GM18909 (cell line): ENCODE measurements around the gene INPP5J.

Experiments
- ATAC-seq: cut with Tn5 transposase; IDR thresholded peaks from one replicate; pipeline ENCODE4 v1.9.1; 2021; ENCODE audit warnings: mild to moderate bottlenecking; ENCODE audit not compliant: unreplicated experiment, poor library complexity

The INPP5J gene

DNA sequence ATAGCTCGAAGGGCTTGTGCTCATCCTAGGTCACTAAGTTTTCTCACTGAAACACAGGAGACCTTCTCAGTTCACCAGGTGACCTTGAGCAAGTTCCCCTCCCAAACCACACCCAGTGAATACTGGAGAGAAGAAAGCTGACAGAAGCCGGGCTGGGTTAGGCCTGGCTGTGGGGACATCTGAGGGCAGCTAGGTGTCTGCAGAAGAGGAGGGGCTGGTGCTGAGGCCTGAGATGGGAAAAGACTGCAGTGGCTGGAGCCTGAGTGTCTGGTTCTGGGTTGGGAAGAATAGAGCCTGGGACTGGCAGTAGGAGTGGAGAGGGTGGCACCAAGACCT, 602 bp upstream of the INPP5J start:
- ATAC-seq: no peak

DNA sequence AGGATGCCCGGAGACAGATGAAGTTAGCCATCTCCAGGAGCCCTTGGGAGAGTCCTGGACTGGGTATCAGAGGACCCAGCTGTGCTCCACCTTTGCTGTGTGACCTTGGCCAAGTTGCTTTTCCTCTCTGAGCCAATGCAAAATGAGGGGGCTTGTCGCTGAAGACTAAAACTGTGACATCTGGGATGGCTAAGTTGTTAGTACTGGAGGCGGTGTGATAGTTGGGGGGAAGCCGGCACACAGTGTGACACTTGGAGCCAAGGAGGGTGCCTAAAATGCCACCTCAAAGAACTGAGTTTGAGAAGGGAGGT, 481 bp downstream of the INPP5J start:
- no peak for ATAC-seq

DNA sequence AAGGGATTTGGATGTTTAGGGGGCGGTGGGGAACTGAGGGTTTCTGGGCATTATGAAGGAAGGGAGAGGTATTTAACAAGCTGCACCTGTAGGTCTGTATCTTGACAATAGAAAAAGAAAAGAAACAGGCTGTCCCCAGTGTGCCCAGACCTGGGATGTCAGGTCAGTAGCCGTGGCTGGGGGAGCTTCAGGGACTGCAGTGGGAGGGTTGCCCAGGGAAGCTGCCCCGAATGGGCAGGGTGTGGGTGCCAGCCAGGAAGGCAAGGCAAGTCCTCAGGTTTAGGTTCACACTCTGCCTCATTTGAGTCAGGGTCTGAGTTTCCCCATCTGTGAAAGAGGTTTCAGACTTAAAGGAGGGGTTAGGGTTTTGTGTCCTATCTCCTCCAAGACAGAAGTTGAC, 1.5 kb downstream of the INPP5J start:
- no peak for ATAC-seq

DNA sequence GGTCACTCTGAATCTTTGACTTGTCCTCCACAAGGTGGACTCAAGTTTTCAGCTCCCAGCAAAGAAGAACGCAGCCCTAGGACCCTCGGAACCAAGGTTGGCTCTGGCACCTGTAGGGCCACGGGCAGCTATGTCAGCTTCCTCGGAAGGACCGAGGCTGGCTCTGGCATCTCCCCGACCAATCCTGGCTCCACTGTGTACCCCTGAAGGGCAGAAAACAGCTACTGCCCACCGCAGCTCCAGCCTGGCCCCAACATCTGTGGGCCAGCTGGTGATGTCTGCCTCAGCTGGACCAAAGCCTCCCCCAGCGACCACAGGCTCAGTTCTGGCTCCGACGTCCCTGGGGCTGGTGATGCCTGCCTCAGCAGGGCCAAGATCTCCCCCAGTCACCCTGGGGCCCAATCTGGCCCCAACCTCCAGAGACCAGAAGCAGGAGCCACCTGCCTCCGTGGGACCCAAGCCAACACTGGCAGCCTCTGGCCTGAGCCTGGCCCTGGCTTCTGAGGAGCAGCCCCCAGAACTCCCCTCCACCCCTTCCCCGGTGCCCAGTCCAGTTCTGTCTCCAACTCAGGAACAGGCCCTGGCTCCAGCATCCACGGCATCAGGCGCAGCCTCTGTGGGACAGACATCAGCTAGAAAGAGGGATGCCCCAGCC, 2.2 kb downstream of the INPP5J start:
- no peak for ATAC-seq

DNA sequence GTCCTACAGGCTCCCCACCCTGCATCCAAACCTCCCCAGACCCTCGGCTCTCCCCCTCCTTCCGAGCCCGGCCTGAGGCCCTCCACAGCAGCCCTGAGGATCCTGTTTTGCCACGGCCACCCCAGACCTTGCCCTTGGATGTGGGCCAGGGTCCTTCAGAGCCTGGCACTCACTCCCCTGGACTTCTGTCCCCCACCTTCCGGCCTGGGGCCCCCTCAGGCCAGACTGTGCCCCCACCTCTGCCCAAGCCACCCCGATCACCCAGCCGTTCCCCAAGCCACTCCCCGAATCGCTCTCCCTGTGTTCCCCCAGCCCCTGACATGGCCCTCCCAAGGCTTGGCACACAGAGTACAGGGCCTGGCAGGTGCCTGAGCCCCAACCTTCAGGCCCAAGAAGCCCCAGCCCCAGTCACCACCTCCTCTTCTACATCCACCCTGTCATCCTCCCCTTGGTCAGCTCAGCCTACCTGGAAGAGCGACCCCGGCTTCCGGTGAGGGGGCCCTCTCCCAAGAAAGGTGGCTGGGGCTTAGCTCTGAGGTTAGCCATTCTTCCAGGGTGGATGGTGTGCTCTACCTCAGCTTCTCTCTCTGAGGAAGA, 2.9 kb downstream of the INPP5J start:
- no peak for ATAC-seq

DNA sequence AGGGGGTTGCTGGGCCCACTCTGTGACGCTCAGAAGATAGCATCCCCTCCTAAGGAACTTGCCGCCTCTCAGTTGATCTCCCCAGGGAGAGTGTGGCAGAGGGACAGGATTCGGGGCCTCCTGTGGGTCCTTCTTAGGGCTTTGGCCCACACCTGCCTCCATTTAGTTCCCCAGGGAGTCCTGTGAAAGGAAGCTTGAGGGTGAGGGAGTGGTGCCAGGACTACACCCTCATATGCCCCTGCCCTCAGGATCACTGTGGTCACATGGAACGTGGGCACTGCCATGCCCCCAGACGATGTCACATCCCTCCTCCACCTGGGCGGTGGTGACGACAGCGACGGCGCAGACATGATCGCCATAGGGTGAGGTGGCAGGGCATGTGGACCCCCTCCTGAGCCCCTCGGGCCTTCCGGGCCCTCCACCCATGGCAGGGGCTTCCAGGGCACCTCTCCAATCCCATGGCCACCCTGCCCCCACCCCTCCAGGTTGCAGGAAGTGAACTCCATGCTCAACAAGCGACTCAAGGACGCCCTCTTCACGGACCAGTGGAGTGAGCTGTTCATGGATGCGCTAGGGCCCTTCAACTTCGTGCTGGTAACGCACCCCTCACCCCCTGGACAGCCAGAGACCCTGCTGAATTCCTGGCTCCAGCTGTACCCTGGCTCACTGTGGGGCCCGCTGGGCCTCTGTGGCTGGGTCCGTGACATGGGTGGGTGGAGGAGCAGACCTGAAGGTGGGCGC, 3.5 kb downstream of the INPP5J start:
- ATAC-seq: no peak

DNA sequence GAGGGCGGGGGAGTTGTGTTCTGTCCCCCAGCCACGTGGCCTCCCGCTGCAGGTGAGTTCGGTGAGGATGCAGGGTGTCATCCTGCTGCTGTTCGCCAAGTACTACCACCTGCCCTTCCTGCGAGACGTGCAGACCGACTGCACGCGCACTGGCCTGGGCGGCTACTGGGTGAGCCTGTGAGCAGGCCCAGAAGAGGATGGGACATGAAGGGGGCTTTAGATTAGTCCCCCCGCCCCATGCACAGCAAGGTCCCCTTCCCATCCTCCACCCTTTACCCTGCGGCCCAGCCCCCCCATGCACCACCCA, 4.1 kb downstream of the INPP5J start:
- no peak for ATAC-seq

DNA sequence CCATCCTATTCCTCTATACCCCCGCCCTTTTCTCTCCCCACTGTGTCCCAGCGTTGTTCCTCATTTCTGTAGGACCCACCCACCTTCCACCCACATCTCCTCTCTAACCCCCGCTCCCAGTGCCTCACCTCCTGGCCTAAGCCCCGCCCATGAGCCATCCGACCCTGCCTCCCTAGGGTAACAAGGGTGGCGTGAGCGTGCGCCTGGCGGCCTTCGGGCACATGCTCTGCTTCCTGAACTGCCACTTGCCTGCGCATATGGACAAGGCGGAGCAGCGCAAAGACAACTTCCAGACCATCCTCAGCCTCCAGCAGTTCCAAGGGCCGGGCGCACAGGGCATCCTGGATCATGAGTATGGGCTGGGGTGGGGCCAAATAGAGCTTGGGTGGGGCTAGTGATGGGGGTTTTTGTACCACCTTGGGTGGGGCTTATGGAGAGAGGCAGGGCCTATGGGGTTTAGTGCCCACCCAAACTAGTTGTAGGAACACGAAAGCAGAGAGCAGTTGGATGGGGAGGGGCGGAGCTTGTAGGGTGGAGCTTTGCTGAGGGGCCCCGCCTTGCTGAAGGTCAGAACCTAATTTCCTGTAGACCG, 4.5 kb downstream of the INPP5J start:
- no peak for ATAC-seq

DNA sequence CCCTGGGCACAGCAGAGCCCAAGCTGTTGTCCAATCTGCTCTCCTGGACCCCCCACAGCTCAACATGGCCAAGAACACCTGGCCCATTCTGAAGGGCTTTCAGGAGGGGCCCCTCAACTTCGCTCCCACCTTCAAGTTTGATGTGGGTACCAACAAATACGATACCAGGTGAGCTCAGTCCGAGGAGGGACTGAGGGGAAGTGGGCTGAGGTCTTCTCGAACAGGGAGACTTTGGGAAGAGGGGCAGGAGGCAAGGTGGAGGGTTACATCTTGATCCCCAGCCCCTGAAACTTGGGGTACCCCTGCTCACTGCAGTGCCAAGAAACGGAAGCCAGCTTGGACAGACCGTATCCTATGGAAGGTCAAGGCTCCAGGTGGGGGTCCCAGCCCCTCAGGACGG, 5.4 kb downstream of the INPP5J start:
- no peak for ATAC-seq

DNA sequence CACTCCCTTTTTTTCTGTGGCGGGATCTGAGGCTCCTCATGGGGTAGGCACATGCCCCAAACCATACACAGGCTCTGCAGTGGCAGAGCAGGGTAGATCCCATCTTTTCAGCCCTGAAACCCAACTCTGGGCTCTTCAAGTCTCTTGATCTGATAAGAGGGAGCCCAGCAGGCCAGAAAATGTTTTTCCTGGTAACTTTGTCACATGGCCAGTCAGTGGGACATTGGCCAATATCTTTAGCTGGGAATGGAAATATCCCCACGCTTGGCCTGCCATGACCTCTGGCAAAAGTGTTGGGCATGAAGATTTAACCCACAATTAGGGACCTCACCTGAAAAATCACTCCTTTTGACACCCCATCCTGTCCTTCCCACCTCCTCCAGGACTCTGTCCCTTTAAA, 8.1 kb downstream of the INPP5J start:
- ATAC-seq: no peak

DNA sequence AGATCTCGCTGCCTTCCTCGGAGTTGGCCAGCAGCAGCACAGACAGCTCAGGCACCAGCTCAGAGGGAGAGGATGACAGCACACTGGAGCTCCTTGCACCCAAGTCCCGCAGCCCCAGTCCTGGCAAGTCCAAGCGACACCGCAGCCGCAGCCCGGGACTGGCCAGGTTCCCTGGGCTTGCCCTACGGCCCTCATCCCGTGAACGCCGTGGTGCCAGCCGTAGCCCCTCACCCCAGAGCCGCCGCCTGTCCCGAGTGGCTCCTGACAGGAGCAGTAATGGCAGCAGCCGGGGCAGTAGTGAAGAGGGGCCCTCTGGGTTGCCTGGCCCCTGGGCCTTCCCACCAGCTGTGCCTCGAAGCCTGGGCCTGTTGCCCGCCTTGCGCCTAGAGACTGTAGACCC, 11.1 kb downstream of the INPP5J start:
- ATAC-seq: no peak

DNA sequence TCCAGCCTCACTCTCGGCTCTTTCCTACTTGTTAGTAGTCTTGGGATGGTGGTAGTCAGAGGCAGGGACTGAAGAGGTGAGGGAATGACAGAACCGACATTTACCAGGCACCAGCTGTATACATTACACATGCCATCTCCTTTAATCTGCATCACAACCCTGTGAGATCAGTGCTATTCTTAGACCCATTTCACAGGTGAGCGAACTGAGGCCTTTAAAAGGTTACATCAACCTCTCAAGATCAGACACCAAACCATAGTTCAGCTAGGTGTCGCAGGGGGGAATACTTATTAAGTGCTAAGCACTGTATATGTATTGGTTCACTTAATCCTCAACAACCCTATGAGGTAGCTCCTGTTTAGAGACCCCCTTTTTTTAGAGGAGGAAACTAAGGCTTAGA, 11.9 kb downstream of the INPP5J start:
- no peak for ATAC-seq

DNA sequence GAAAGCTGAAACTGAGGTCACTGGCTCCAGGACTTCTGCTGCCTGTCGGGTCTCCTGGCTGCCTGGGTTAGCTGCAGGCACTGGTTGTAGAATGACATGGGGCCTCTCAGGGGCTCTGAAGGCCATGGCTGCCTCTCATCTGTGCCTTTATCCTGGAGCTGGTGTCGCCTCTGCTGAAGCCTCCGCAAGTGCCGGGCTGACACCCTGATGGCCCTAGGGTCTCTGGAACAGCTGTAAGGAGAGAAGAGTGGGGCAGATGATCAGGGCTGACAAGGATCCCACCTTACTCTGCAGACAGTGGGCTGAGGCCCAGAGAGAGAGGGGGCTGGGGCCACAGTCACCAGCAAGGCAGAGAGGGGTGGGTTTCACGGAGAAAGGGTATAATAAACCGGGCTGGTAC, 12.9 kb downstream of the INPP5J start:
- no peak for ATAC-seq

DNA sequence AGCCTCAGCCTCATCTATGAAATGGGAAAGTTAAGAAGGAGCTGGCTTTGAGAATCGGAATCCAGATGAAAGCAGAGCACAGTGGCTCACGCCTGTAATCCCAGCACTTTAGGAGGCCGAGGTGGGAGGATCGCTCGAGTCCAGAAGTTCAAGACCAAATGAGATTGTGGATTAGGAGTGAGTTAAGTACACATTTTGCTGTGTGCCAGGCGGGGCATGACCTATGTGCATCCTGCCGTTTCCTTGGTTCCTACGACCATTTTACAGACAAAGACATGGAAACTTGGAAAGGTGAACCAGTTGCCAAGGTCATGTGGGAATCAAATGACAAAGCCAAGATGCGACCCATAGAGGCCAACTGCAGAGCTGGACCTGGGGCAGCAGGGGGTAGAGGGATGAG, 13.4 kb downstream of the INPP5J start:
- ATAC-seq: no peak

DNA sequence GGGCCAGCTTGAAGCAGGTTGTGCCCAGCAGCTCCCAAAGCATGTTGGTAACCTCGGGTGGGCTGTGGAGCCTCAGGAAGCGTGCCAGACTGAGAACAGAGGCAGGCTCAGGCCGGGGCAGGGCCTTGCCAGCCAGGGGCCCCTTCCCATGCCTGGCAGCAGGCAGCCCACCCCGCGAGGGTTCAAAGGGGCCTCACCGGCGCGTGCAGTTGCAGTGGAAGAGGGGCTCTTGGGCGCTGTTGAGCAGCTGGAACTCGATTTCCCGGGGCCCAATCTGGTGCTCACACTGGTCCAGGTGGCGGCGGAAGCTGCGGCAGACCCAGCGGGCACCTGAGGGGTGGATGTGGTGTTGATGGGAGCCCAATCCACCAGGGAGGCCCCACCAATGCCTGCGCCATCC, 13.9 kb downstream of the INPP5J start:
- ATAC-seq: no peak

DNA sequence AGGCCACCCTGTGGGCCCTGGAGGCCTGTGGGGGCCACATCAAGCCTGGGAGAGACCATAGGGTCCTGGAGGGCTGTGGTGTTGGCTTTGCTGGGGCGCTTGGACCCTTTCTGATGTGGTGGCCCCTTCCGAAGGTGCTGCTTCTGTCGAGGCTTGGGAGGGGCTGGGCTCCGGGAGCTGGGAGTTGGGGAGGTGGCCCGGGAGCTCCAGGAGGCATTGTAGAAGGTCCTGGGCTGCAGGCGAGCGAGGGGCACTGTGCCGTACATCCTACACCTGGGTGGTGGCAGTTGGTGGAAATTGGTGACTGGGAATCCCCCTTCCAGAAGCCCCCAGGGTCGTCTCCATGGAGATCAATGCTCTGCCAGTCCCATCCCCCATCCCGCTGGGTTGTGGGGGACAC, 15.0 kb downstream of the INPP5J start:
- ATAC-seq: no peak

DNA sequence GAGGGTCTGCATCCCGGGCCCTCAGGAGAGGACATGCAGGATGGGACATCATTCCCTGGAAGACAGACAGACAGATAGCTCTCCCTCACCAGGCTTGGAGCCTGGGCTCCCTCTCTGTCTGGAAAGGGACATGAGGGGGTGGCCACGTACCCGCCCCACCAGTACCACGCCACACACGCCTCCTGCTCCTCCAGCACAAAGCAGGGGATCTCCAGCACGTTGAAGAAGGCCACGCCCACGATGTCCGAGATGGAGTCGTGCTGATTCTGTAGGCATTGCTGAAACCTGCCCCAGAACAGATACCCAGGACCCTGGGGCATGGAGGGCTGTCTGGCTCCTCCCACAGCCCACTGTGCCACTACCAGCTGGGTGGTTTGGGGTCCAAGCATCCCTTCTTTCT, 15.4 kb downstream of the INPP5J start:
- ATAC-seq: no peak

DNA sequence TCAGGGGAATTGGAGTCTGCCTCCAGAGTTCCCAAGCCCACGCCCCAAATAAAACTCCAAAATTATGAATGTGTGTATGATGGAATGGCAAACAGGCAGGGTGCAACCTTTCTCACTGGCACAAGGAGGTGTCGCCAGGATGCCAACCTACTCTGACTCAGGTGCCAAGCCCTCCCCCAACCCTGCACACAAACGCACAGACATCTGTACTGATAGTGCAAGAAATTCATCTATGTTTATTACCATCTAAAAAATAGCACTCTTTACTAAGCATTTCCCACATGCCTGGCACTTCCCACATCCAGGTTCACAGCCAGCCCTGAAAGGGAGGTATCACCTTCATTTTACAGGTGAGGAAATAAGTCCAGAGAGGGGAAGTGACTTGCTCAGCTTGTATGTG, 16.3 kb downstream of the INPP5J start:
- no peak for ATAC-seq

DNA sequence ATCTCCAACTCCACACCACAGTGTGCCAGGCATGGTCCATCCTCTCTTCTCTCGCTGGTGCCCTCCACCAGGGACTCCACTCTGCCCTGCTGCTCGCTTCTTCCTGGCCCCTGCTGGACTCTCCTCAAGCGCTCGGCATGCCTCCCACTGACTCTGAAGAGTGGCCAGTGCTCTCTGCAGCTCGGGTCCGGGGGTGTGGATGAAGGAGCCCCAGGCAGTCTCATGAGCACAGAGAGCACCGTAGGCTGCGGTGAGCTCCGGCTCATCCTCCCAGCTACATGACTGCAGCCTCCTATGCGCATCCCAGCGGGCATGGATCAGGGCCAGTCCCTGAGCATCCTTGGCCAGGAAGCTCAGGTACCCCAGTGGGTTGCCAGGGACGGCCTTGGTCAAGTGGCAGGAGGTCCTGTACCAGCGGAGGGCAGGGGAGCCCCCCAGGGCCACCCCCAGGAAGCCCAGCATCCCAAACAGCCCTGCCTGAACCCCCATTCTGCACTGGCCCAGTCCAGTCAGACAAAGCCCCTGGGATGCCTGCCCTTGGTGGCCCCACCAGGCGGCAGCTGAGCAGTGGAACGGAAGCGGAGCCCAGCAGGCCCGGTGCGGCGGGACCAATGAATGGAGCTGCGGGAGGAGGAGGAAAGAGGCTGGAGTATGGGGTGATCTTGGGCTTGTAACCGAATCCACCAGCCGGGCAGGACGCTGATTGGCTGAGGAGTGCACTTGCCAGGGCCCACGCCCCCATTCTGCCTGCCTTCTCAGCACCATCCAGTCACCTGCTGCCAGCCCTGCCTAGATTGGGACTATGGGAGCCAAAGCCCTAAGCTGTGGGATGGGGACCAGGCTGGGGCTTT, 17.3 kb downstream of the INPP5J start, which contains the start of gene PLA2G3:
TSS of gene PLA2G3 (minus strand) at position 643 of the 851 bp plus-strand sequence. CDS start at position 489, 154 bp downstream.
- ATAC-seq: no peak

DNA sequence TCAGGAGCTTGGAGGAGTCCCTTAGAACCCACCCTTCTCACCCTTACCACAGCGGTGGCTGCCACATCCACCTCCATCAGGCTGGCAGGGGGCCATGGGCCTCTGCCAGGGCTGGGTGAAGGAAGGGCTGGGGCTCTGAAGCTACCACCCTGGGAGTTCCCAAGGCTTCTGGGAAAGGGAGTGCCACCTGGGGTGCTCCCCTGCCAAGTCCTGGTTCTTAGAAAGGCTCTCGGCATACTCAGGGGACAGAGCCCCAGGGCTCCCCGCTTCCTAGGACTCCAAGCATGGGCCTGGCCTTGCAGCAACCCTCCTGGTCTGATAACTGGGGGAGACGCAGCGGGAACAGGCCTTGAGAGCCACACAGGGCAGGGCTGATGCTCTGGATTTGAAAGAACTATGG, 18.0 kb downstream of the INPP5J start:
- ATAC-seq: no peak

DNA sequence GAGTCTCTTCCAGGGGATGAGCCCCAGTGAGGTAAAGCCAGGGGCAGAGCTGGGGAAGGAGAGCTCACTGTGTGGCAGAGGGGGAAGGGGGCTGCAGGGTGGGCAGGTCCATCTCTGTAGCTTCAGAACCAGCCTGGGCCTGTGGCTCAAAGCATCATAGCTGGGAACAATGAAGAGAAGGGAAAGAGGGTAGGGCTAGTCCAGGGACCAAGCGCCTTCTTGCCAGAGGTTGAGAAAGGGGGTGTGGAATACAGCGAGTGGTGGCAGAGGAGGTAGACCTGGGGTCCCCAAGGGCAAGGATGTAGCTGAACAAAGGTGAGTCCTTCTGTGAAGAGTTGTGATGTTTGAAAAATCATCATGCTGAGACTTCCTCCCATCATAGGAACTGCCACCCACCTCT, 18.8 kb downstream of the INPP5J start:
- no peak for ATAC-seq
